Fibroblast of lung (primary cell): ENCODE measurements around the gene OR4D11.

Experiments
- EZH2 ChIP-seq: IDR thresholded peaks from 2 replicates; pipeline ENCODE4 v1.5.1; 2012; ENCODE audit warnings: low read length, control low read depth, mild to moderate bottlenecking; ENCODE audit errors: missing control alignments
- TF ChIP-seq, protein P1 (sequence below), 2 donors: IDR thresholded peaks in 1 of 2; conservative IDR thresholded peaks in 1 of 2; 1 replicate in 1 of 2; 2 replicates in 1 of 2; pipeline ENCODE4 v1.5.1; 2011 to 2012; ENCODE audit warnings: low read length in 2 of 2, control low read depth in 1 of 2, inconsistent platforms in 1 of 2, low read depth in 1 of 2, mild to moderate bottlenecking in 1 of 2

DNA sequence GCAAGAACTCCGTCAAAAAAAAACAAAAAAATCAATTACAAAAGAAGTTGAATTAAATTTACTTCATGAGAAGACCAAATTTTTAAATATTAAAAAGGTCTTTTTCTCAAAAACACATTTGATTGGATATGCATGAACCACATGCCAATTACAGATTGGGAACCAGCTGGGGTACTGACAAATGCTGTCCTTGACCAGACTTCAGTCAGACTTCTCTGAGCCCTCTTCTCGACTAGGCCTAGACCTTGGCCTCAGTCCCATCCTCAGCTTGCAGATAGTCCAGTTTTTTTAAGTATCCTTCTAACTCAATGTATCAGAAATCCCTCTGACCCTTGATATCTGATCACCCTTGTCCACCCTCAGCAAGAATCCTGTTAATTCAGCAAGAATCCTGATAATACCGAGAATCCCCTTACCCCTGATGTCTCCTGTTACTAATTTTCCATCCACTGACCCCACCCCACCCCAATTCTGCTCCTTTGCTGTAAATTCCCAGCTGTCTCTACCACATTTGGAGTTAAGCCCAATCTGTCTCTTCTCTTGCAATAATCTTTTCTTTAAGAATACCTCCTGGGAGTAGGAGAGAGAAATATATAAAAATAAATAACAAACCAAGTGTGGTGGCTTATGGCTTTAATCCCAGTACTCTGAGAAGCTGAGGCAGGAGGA, 38.9 kb downstream of the OR4D11 start:
- TF ChIP-seq, protein P1, sequence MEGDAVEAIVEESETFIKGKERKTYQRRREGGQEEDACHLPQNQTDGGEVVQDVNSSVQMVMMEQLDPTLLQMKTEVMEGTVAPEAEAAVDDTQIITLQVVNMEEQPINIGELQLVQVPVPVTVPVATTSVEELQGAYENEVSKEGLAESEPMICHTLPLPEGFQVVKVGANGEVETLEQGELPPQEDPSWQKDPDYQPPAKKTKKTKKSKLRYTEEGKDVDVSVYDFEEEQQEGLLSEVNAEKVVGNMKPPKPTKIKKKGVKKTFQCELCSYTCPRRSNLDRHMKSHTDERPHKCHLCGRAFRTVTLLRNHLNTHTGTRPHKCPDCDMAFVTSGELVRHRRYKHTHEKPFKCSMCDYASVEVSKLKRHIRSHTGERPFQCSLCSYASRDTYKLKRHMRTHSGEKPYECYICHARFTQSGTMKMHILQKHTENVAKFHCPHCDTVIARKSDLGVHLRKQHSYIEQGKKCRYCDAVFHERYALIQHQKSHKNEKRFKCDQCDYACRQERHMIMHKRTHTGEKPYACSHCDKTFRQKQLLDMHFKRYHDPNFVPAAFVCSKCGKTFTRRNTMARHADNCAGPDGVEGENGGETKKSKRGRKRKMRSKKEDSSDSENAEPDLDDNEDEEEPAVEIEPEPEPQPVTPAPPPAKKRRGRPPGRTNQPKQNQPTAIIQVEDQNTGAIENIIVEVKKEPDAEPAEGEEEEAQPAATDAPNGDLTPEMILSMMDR (conservative IDR thresholded peaks at IDR 0.05 in 1 of 2, IDR thresholded peaks at IDR 0.05 in 1 of 2; ENCODE audit: low read depth in 1 of 2, low read length in 2 of 2) = no peak
- TF ChIP-seq EZH2 = no peak
